Activated B cell treated with CpG ODN at 0.5 μM for 24 hours (primary cell): Measurements from ENCODE around the gene NLN. TPM values are rescaled to one million over a fixed set of nuclear protein-coding genes. Genes with fewer than 3 reads are reported as not detected.

ENCODE experiments used
- ATAC-seq: fragments of 200-7000 bp; cut with Tn5 transposase; one replicate; pipeline ENCODE4 v1.10.0; 2021; ENCODE audit warnings: low read depth, mild to moderate bottlenecking, moderate library complexity
- CTCF ChIA-PET: fragments of 350-600 bp; sonication (Branson Sonifier 250); formaldehyde crosslinking; loops from one replicate; lab custom pipeline; 2021; ENCODE audit warnings: antibody characterized with exemption; lab: Charles Lee
- POLR2A ChIA-PET: fragments of 350-600 bp; sonication (Branson Sonifier 250); formaldehyde crosslinking; loops from one replicate; lab custom pipeline; 2021; ENCODE audit warnings: antibody characterized with exemption; lab: Charles Lee
- DNase-seq: peaks from one replicate; pipeline ENCODE4 v3.0.0; 2022
- H3K27ac Mint-ChIP-seq: one replicate; pipeline ENCODE4 v1.8.0; 2020; ENCODE audit warnings: mixed read lengths
- H3K27me3 Mint-ChIP-seq: one replicate; pipeline ENCODE4 v1.8.0; 2021; ENCODE audit warnings: mixed read lengths
- H3K36me3 Mint-ChIP-seq: one replicate; pipeline ENCODE4 v1.8.0; 2021; ENCODE audit warnings: low read depth, mixed read lengths
- H3K4me1 Mint-ChIP-seq: one replicate; pipeline ENCODE4 v1.8.0; 2021; ENCODE audit warnings: mixed read lengths
- H3K4me3 Mint-ChIP-seq: one replicate; pipeline ENCODE4 v1.8.0; 2020; ENCODE audit warnings: mild to moderate bottlenecking, mixed read lengths
- H3K9me3 Mint-ChIP-seq: one replicate; pipeline ENCODE4 v1.8.0; 2020; ENCODE audit warnings: mixed read lengths
- intact Hi-C: fragments of 100-400 bp; cut with micrococcal nuclease; formaldehyde crosslinking; loops from one replicate; pipeline ENCODE4 v1.15.1; 2024
- total RNA-seq: library from RNA; stranded (reverse); gene quantifications from 2 replicates; pipeline ENCODE4 v1.2.3, GENCODE V29; 2022
- TF ChIP-seq, protein P1 (sequence below): fragments of 200-600 bp; IDR thresholded peaks from one replicate; pipeline ENCODE4 v1.8.0; 2022; ENCODE audit warnings: antibody characterized with exemption, mild to moderate bottlenecking

The NLN gene
- total RNA-seq, 1 donor from 2014 or later = 16.5 TPM

DNA sequence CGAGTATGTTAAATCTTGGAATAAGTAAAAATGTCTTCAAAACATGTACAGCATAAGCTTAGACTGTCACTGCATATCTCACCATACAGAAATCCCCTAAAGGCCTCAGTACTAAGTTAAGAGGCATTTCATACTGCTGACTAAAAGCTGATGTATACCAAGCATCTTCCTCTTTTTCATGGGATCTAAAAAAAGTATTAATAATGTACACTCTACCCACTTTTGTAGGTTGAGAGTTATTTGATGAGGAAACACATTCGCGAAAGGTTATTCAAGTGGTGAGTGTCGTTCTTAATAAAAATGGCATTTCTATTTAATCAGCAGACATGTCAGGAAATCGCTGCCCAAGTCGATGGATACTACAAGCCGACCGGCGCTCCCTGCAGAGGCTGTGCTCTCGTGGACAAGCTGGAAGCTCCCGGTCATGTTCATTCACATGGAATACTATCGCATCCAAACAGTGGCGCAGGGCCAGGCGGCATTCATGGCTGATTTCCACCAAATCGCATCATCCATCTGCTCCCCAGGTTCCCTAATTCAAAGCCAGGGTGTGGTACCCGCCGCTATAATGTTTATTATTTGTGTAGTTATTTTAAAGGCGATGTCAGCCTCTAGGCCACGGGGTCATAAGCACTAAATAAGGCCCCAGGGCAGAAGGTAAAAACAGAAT, 820 bp upstream of the NLN start:
- ChIA-PET CTCF (interaction anchor here (0.6 to 1.5 kb wide), 2 partner anchors 13 to 243 kb away, joined by 3 read pairs; no protein-coding TSS in a partner anchor), POLR2A (interaction anchor here (1.0 to 3.8 kb wide), 4 partner anchors 25 to 423 kb away, joined by 3 to 29 read pairs (median 8); partner anchors contain the start of genes ERBIN, SREK1 and TRIM23)
- intact Hi-C loops = no loop called here
- TF ChIP-seq, protein P1, sequence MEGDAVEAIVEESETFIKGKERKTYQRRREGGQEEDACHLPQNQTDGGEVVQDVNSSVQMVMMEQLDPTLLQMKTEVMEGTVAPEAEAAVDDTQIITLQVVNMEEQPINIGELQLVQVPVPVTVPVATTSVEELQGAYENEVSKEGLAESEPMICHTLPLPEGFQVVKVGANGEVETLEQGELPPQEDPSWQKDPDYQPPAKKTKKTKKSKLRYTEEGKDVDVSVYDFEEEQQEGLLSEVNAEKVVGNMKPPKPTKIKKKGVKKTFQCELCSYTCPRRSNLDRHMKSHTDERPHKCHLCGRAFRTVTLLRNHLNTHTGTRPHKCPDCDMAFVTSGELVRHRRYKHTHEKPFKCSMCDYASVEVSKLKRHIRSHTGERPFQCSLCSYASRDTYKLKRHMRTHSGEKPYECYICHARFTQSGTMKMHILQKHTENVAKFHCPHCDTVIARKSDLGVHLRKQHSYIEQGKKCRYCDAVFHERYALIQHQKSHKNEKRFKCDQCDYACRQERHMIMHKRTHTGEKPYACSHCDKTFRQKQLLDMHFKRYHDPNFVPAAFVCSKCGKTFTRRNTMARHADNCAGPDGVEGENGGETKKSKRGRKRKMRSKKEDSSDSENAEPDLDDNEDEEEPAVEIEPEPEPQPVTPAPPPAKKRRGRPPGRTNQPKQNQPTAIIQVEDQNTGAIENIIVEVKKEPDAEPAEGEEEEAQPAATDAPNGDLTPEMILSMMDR = no peak
- peaks cover 24% of the 10 kb centered on the region for H3K4me1 Mint-ChIP-seq
- DNase-seq (peak; percentile 17), ATAC-seq (peak; percentile 15)
- H3K4me3 Mint-ChIP-seq = peak overlapping the region; percentile 87
- H3K36me3 Mint-ChIP-seq = peaks cover 8% of the 10 kb centered on the region
- no peaks in the 10 kb centered on the region for H3K9me3 Mint-ChIP-seq
- H3K27me3 Mint-ChIP-seq = no peaks in the 10 kb centered on the region
- peak overlapping the region; percentile 88 for H3K27ac Mint-ChIP-seq

- H3K27ac Mint-ChIP-seq = peak overlapping the region; percentile 68
- ATAC-seq (no peak), DNase-seq (no peak)
- H3K4me3 Mint-ChIP-seq = peak overlapping the region; percentile 89
- H3K27me3 Mint-ChIP-seq = no peaks in the 10 kb centered on the region
- ChIA-PET CTCF (interaction anchor here (1.5 kb wide), 1 partner anchor 15 kb away, joined by 3 read pairs; no protein-coding TSS in a partner anchor), POLR2A (interaction anchor here (0.8 to 3.8 kb wide), 4 partner anchors 27 to 421 kb away, joined by 3 to 29 read pairs (median 8); partner anchors contain the start of genes ERBIN and SREK1)
- H3K9me3 Mint-ChIP-seq = no peaks in the 10 kb centered on the region
- peaks cover 8% of the 10 kb centered on the region for H3K36me3 Mint-ChIP-seq
- intact Hi-C loops = loop anchor here (1.0 kb wide), 4 partner anchors 98 to 422 kb away; partner anchors contain the start of genes CENPK, PPWD1, SREK1 and TRIM23
- TF ChIP-seq, protein P1 = no peak
- H3K4me1 Mint-ChIP-seq = peaks cover 24% of the 10 kb centered on the region
Measured at GRCh38 chr5:65722575-65723403, 784 bp downstream of the NLN start.

- Mint-ChIP-seq H3K36me3 (peaks cover 4% of the 10 kb centered on the region), H3K27ac (no peak overlapping the region), H3K4me3 (no peak overlapping the region), H3K27me3 (no peaks in the 10 kb centered on the region), H3K9me3 (no peaks in the 10 kb centered on the region), H3K4me1 (peaks cover 16% of the 10 kb centered on the region)
- ChIA-PET POLR2A (no interaction called here), CTCF (no interaction called here)
- ATAC-seq (no peak), DNase-seq (no peak)
- intact Hi-C loops = no loop called here
- TF ChIP-seq, protein P1 = no peak
Measured at GRCh38 chr5:65727491-65728156, 5.6 kb downstream of the NLN start.

DNA sequence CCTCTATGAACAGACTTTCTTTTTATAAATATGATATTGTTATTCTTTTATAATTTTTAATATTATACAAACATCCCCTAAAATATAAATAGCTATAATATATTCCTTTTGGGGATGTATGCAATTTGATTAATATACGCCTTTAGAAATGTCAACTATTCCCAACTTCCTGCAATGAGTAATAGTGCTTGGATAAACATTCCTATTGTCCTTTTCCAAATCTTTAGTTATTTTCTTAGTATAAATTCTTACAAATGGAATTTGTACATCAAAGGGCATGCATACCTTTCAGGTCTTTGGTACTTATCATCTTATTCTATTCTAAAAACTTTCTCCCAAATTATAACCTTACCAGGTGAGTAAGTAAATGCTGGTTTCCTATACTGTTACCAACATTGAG, 6.2 kb downstream of the NLN start:
- Mint-ChIP-seq H3K27ac (no peak overlapping the region), H3K27me3 (no peaks in the 10 kb centered on the region), H3K4me1 (peaks cover 10% of the 10 kb centered on the region), H3K9me3 (no peaks in the 10 kb centered on the region), H3K4me3 (no peak overlapping the region), H3K36me3 (no peaks in the 10 kb centered on the region)
- ChIA-PET POLR2A (no interaction called here), CTCF (no interaction called here)
- TF ChIP-seq, protein P1 = no peak
- intact Hi-C loops = no loop called here
- no peak for DNase-seq
- no peak for ATAC-seq
